ENCODE results near the gene CSNK2A3.

- TF ChIP-seq CTCF (IDR thresholded peaks at IDR 0.05 in 8 of 11, conservative IDR thresholded peaks at IDR 0.05 in 3 of 11) (no peak), POLR2AphosphoS5 (IDR thresholded peaks at IDR 0.05) (no peak), POLR2A (IDR thresholded peaks at IDR 0.05) (no peak)
Measured at GRCh38 chr11:11336664-11337063, 16.4 kb downstream of the CSNK2A3 start.

All from spleen (tissue), 7 donors.